IMR-90 (cell line): ENCODE results near the gene ITGAE.
"Not testable (repeated sequence)": the region's sequence is repeated elsewhere in the genome, so short reads cannot be mapped to it uniquely, and the experiment has no call there.

ENCODE experiments used
- CTCF ChIP-seq: conservative IDR thresholded peaks from 2 replicates; pipeline ENCODE4 v1.5.1; 2012; ENCODE audit warnings: mild to moderate bottlenecking, low read depth, low read length, improper control_type of control experiment
- POLR2A ChIP-seq: IDR thresholded peaks from 2 replicates; pipeline ENCODE4 v1.6.1; 2012; ENCODE audit warnings: mild to moderate bottlenecking, low read depth, low read length
- RFX5 ChIP-seq: IDR thresholded peaks from 2 replicates; pipeline ENCODE4 v1.8.0; 2012; ENCODE audit warnings: low read depth, mild to moderate bottlenecking, low read length, moderate library complexity
- SMC3 ChIP-seq: fragments of 150-350 bp; IDR thresholded peaks from 2 replicates; pipeline ENCODE4 v1.6.1; 2016; ENCODE audit warnings: low read depth, mild to moderate bottlenecking, antibody characterized with exemption, low read length, moderate library complexity
- USF2 ChIP-seq: fragments of 150-350 bp; IDR thresholded peaks from 2 replicates; pipeline ENCODE4 v1.6.1; 2017; ENCODE audit warnings: mild to moderate bottlenecking, antibody characterized with exemption, low read length, low read depth

- not testable (repeated sequence) for TF ChIP-seq SMC3, CTCF, RFX5, USF2, POLR2A
Measured at GRCh38 chr17:3734911-3735276, 66.1 kb downstream of the ITGAE start.
